Measurements from ENCODE around the gene SCAF4. TPM values are rescaled to one million over a fixed set of nuclear protein-coding genes. Genes with fewer than 3 reads are reported as not detected.

The SCAF4 gene
- total and polyA plus RNA-seq, 10 of the 15 experiments (the other 5 are each of a cell fraction or from before 2014, with no cell fraction given) = 4.3 to 49.3 (median 16.0) TPM

- ChIA-PET CTCF (no interaction called here), RAD21 (ENCODE audit: unreplicated experiment) (no interaction called here), SMC1A (ENCODE audit: uncharacterized antibody, unreplicated experiment) (no interaction called here), POLR2A (no interaction called here)
- FAIRE-seq (no peak), DNase-seq (ENCODE audit: low read depth, low spot score) (no peak), ATAC-seq (peak; percentile 43)
- Histone ChIP-seq H3K4me1 (ENCODE audit: control insufficient read depth, insufficient read depth, low read length) (peaks cover 9% of the 10 kb centered on the region), H3K4me3 (peak overlapping the region; percentile 68), H3K27ac (ENCODE audit: control insufficient read depth, insufficient read depth) (no peak overlapping the region), H3K9me3 (replicated peaks; ENCODE audit: control insufficient read depth, insufficient read depth, low read length) (no peaks in the 10 kb centered on the region; the same call in 2 of the 3 replicates), H3K4me2 (ENCODE audit: control insufficient read depth, insufficient read depth) (peak overlapping the region; percentile 64), H3K9ac (ENCODE audit: control insufficient read depth, insufficient read depth, low read length) (no peak overlapping the region), H3K79me2 (ENCODE audit: control insufficient read depth, insufficient read depth, low read length) (peaks cover 40% of the 10 kb centered on the region), H3K36me3 (ENCODE audit: control insufficient read depth in 2 of 2, insufficient read depth in 2 of 2, low read length in 1 of 2) (peaks cover 0 to 6% of the 10 kb centered on the region in 2 experiments; a peak in 1 of 4 replicates), H2AFZ (ENCODE audit: control insufficient read depth, low read depth, low read length) (peak overlapping the region; percentile 85), H3K27me3 (replicated peaks in 1 of 2; ENCODE audit: control insufficient read depth in 2 of 2, insufficient read depth in 2 of 2, low read length in 1 of 2) (no peaks in the 10 kb centered on the region), H4K20me1 (ENCODE audit: control insufficient read depth, insufficient read depth) (no peaks in the 10 kb centered on the region)
- intact Hi-C loops (cut with micrococcal nuclease; ENCODE audit: unreplicated experiment) = loop anchor here (2.0 kb wide), 1 partner anchor 74 kb away; the partner anchor contains the start of gene SCAF4
- no TSS peak for BruUV-seq (replicated peaks)
- in situ Hi-C loops (cut with MboI) = no loop called here
- WGBS (ENCODE audit: insufficient coverage, insufficient replicate concordance, low lambda C conversion rate, missing lambda C conversion rate) = under 1% methylated on average over 18 of the region's 18 CpGs
- TF ChIP-seq SMARCA5 (IDR thresholded peaks at IDR 0.05) (no peak), GABPA (IDR thresholded peaks at IDR 0.05; ENCODE audit: low read depth) (no peak), YY1 (IDR thresholded peaks at IDR 0.05; ENCODE audit: low read depth, low read length) (peak; percentile 69), NR2C2 (IDR thresholded peaks at IDR 0.05; ENCODE audit: borderline replicate concordance, control insufficient read depth, insufficient read length, low read depth) (no peak), ZBED1 (IDR thresholded peaks at IDR 0.05; ENCODE audit: borderline replicate concordance) (0 out of 2 replicates have a peak, but pooled peaks have one; percentile 28), RELB (IDR thresholded peaks at IDR 0.05; ENCODE audit: low read depth) (peak; percentile 46; the same call in 1 of the 2 replicates), MEF2B (IDR thresholded peaks at IDR 0.05; ENCODE audit: partially characterized antibody, poor library complexity, severe bottlenecking) (peak; percentile 16), E2F8 (IDR thresholded peaks at IDR 0.05; ENCODE audit: low read depth, partially characterized antibody) (no peak), ZNF687 (IDR thresholded peaks at IDR 0.05) (no peak), PKNOX1 (IDR thresholded peaks at IDR 0.05) (0 out of 2 replicates have a peak, but pooled peaks have one; percentile 21), HSF1 (IDR thresholded peaks at IDR 0.05; ENCODE audit: low read depth, low read length) (peak; percentile 90), SRF (IDR thresholded peaks at IDR 0.05; ENCODE audit: low read depth in 2 of 2, low read length in 2 of 2) (no peak), EED (IDR thresholded peaks at IDR 0.05; ENCODE audit: low read depth) (no peak)
These were observed 72.7 kb downstream of the SCAF4 start for GRCh38 chr21:31659286-31659535.
